ENCODE results near the gene ZNF536.

Gene ZNF536

DNA sequence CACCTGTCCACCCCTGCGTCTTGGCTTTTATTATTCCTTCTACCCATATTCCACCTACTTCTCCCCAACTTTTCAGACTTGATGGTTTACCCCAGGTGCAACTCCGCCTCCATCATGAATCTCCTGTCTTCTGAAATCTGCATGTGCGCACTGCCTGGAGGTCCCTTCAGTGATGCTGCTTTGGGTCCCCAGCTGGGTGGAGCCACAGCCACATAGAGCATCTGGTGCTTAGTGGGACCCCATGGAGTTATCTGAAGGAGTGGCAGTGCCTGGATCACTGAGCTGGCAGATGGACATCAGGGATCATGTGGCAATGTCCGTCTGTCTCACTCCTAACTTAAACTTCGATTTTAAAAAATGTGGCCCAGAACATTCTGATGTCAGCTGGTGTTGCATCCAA is 13.5 kb downstream of the ZNF536 start:
- no peak overlapping the region for H3K4me3 ChIP-seq (ENCODE audit: low read depth, low read length)
- no peak for DNase-seq (ENCODE audit: low read depth)
- TF ChIP-seq, protein P1, sequence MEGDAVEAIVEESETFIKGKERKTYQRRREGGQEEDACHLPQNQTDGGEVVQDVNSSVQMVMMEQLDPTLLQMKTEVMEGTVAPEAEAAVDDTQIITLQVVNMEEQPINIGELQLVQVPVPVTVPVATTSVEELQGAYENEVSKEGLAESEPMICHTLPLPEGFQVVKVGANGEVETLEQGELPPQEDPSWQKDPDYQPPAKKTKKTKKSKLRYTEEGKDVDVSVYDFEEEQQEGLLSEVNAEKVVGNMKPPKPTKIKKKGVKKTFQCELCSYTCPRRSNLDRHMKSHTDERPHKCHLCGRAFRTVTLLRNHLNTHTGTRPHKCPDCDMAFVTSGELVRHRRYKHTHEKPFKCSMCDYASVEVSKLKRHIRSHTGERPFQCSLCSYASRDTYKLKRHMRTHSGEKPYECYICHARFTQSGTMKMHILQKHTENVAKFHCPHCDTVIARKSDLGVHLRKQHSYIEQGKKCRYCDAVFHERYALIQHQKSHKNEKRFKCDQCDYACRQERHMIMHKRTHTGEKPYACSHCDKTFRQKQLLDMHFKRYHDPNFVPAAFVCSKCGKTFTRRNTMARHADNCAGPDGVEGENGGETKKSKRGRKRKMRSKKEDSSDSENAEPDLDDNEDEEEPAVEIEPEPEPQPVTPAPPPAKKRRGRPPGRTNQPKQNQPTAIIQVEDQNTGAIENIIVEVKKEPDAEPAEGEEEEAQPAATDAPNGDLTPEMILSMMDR (IDR thresholded peaks at IDR 0.05; ENCODE audit: low read depth, low read length, missing control alignments), result no peak

DNA sequence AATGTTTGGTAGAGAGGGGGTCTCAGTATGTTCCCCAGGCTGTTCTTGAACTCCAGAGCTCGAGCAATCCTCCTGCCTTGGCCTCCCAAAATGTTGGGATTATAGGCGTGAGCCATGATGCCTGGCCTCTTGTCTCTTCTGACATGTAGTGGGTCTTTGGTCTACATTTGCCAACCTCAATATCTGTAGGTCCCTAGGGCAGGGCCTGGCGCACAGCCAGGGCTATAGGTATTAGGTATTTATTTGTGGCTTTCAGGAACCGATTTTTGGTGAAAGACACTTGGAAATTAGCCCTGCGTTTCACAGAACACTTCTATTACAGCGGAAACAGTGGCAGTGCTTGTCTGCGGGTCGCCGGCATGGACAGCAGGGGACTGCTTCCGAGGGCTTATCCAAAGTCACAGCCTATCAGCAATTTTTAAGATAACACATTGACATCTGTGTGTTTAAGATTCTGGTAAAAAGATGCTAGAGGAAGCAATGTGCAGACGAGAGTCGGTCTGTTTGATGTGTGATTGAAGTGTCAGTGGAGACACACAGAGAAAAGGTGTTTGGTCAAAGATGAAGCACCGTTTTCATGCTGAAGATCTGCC is 14.5 kb downstream of the ZNF536 start:
- TF ChIP-seq, protein P1 (IDR thresholded peaks at IDR 0.05; ENCODE audit: low read depth, low read length, missing control alignments), result no peak
- no peak overlapping the region for H3K4me3 ChIP-seq (ENCODE audit: low read depth, low read length)
- DNase-seq (ENCODE audit: low read depth), result no peak

DNA sequence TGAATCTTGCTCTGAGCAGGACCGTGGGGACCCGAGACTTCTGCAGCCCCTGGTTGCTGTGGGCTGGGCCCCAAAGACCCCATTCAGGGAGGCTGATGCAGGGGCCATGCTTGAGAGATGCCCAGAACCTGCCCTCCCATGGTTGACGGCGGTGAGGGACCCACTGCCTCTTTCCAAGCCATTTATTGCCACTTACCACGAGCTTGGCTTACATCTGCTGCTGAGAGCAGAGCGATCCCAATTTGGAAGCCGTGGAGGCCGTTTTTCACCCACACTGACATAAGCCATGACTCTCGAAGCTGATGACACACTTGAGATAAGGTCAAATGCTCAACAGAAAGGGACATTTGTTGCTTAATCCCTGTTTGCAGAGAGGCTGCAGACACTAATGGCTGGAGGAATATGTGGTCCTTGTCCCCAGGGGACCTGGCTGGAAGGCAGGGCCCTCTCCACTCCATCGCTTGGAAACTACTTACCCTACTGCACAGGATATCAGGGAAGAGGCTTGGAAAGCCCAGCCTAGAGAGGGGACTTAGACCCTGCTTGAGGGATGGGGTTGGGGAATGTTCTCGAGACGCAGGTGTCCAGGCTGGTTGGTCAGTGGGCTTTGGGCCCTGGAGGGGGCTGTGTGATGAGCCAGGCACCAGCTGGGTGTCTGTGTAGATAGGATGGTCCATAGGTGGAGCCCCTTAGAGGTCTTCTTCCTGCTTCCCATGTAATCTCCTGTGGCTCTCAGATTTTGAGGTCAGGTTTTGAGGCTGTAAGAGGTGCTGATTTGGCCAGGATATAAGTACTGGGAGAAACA is 15.3 kb downstream of the ZNF536 start:
- no peak overlapping the region for H3K4me3 ChIP-seq (ENCODE audit: low read depth, low read length)
- TF ChIP-seq, protein P1 (IDR thresholded peaks at IDR 0.05; ENCODE audit: low read depth, low read length, missing control alignments), result no peak
- no peak for DNase-seq (ENCODE audit: low read depth)

DNA sequence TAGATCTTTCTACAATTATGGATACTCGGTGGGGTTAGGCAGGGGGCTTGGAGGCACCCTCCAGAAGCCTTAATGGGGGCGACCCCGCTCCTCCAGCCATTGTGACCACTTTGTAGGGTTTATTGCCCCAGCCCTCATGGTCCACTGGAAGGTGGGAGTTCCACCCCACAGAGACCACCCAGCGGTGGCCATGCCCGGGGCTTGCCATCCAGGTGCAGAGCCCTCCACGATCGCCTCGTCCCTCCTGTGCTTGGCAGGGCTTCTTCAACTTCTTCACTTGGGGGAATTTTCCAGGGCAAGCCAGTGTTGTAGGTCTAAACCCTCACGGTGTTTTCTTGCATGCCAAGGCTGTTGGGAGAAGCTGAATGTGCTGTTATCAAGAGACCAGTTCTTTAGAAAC is 16.1 kb downstream of the ZNF536 start:
- TF ChIP-seq, protein P1 (IDR thresholded peaks at IDR 0.05; ENCODE audit: low read depth, low read length, missing control alignments), result no peak

DNA sequence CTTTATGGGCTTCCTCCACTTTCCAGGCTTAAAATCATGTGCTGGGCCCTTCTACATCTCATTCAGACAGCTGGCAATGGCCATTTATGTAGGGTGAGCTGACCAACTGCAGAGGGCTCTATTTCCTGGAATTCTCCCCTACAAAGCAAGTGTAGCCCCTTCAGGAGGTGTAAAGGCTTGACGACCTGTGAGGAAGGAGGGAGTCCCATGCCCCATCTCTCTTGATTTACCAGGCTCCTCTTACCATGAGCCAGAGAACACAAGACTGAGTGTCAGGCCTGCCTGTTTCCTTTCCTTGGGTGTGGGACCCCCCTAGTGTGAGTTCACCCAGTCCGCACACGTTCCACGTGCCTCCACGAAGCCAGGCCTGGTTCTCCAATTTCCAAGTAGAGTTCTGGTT is 16.6 kb downstream of the ZNF536 start:
- TF ChIP-seq, protein P1 (IDR thresholded peaks at IDR 0.05; ENCODE audit: low read depth, low read length, missing control alignments), result no peak
- no peak overlapping the region for H3K4me3 ChIP-seq (ENCODE audit: low read depth, low read length)
- no peak for DNase-seq (ENCODE audit: low read depth)

More for the DNA sequence above, 16.1 kb downstream of the ZNF536 start:
- DNase-seq (ENCODE audit: low read depth), result no peak
- H3K4me3 ChIP-seq (ENCODE audit: low read depth, low read length), result no peak overlapping the region

DNA sequence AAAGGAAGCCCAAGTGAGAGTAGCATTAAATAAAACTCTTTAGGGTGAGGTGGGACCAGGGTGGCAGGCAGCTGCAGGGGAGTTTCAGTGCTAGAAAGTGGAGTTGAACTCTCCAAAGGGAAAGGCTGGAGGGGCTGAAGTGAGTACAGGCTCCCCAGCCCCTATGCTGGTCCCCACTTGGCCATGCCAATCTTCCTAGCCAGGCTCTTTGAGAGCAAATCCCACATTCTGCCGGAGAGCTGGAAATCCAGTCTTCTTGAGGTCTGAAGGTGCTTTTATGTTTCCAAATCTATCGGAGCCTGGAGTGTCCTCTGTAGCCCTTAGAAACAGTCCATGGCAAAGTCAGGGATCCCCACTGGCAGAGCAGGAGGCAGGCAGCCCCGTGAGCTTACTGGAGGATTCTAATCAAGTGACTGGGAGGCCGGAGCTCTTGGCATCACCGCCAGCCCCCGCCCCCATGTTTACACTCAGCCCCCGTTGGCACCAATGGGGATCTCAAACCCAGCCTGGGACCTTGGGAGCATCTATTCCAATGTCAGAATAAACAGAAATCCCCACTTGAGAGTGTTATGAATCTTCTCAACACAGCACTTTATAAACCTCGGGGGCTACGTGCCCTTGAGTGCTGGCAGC is 18.3 kb downstream of the ZNF536 start:
- no peak overlapping the region for H3K4me3 ChIP-seq (ENCODE audit: low read depth, low read length)
- TF ChIP-seq, protein P1 (IDR thresholded peaks at IDR 0.05; ENCODE audit: low read depth, low read length, missing control alignments), result no peak
- DNase-seq (ENCODE audit: low read depth), result no peak

All from GM12864 (cell line).